HS-5 (cell line): ENCODE measurements around the gene CARD19.
A peak's percentile ranks its signal among the peaks of the same experiment; 100 is the strongest.
"Not testable (repeated sequence)": the region's sequence is repeated elsewhere in the genome, so short reads cannot be mapped to it uniquely, and the experiment has no call there.

ENCODE experiments used
- DNase-seq: peaks from one replicate; pipeline ENCODE4 v3.0.0-alpha.2; 2012; ENCODE audit warnings: low read depth

The CARD19 gene

DNA sequence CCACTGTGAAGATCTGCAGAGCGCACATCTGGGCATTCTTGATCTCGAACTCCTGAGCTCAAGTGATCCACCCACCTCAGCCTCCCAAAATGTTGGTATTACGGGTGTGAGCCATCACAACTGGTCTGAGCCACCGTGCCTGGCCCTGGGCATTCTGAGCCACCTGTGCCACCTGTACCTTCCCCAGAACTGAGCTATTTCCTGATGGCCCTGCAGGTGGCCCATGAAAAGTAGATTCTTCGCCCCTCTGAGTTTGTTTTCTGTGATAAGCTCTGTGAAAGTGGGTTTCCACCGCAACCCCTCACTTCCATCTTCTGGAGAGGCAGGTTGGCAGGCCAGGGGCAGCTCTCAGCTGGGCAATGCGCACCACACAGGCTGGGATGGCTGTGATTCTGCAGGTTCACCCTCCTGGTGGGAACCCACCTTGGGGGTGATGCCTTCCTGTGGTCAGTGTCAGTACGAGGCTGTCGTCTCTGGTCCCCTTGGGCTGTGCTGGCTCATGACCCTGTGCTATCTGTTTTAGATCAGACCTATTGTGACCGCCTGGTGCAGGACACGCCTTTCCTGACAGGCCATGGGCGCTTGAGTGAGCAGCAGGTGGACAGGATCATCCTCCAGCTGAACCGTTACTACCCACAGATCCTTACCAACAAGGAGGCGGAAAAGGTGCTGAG is 11.3 kb downstream of the CARD19 start:
- DNase-seq = no peak

GRCh38 chr9:93107825-93108161 is 11.8 kb downstream of the CARD19 start:
- DNase-seq = no peak

DNA sequence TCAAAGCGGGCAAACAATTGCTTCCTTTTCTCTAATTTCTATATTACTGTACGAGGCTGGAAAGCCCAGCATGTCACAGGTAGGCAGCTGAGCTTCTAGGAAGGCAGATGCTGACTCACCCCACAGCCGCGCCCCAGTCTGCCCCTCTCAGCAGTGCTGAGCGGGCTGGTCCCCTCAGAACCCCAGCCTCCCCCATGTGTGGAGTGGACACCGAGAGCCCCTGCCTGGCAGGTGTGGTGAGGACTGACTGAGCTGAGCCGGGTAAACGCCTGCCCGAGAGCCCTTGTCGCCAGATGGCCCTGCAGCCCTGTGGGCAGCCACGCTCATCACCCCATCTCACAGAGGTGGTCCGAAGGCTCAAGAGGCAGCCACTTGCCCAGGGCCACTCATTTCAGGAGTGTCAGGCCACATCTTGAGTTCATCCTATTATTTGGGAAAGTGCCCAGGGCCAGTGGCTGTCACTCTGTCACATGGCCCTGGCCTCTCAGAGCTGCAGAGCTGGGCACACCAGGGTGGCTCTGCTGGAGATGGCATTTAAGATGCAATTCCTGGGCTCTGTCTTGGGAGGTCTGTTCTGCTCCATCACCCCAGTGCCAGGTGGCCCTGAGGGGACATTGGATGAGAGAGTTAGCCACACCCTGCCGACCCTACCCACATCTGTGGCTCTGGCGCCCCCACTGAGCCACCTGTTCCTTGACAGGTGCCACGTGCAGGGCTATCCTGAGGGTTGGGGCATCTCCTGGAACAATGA is 12.4 kb downstream of the CARD19 start:
- no peak for DNase-seq

DNA sequence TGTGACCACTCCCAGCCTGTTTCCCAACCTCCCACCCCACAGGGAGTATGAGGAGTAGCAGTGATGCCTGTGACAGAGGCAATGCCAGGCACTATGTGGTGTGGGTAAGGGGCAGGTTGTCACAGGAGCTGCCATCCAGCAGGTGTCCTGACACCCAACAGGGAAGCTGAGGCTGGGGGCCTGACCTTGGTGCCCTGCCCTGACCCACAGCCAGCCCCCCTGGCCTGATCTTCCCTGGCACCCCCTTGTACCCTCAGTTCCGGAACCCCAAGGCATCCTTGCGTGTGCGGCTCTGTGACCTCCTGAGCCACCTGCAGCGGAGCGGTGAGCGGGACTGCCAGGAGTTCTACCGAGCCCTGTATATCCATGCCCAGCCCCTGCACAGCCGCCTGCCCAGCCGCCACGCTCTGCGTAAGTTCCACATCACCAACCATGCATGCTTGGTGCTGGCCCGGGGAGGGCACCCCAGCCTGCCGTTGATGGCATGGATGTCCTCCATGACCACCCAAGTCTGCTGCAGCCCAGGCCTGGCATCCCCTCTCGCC is 14.4 kb downstream of the CARD19 start:
- no peak for DNase-seq

DNA sequence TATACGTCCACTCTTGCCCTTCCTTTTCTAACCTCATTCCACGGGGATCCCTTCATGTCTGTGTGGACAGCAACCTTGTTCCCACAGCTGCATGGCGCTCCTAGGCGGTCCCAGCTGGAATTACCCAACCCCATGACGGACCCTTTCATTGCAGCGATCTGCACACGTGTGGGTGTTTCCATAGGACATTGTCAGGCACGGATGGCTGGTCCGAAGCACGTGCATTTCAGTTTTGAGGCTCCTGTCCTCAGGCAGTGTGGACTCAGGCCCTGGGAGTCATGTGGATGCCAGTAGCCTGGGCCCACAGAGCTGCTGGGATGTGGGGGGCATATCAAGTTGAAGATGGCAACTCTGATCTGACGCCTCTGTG is 15.0 kb downstream of the CARD19 start:
- no peak for DNase-seq

DNA sequence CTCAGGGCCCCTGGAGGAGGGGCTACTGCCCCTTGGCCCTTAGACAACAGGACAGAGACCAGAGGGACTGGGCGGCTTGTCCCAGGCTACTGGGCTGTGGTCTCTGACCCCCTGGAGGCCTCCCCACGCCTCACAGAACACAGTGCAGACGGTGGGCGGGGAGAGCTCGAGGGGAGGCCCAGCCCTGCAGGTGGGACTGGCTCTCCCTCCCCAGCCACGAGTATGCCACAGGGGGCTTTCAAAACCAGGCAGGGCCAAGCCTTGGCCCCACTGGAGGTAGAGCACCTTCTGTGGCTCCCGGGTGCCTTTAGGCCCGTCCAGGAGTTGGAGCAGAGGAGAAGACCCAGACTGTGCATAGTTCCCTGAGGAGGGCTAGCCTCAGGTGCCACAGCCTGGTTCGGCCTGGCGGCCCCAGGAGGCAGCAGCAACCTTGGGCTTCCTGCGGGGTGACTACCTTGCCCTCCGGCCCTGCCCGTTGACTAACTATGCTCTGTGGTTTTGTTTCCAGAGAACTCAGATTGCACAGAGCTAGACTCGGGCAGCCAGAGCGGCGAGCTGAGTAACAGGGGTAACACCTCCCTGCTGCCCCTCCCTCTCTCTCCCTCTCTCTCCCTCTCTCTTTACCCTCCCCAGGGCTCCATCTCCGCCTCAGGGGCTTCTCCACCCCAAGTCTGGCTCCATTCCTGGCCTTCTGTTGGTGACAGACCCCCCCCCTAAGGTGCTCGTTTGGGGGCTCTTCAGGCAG is 15.5 kb downstream of the CARD19 start:
- DNase-seq = no peak

DNA sequence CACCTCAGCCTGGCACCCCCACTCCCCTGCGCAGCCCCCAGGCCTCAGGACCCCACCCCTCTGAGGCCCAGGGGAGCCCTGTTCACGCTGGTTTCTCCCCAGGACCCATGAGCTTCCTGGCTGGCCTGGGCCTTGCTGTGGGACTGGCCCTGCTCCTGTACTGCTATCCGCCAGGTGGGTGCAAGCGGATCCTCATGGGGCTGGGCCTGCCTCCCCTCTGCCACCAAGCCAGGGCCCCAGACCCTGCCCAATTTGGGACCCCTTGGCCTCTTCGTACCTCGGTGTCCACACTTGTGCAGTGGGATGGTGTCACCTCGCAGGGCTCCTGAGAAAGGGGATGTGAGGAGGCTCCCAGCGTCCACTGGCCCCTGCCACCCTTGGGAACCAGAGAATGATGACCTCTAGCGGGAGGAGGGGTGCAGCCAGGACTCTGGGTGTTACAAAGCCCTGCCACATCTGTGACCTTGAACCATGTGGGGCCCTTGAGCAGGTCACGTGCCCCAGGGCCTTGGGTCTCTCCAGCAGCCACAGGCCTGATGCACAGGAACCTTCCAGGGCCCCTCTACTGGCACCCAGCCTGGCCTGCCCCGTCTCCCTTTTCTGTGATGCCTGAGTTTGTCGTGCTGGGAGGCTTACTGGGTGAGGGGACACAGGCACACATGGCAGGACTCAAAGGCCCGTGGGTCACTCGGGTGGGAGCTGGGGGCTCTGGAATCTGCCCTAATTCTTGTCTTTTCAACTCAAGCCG is 16.3 kb downstream of the CARD19 start:
- no peak for DNase-seq

GRCh38 chr9:93112864-93113389 is 16.9 kb downstream of the CARD19 start:
- no peak for DNase-seq

DNA sequence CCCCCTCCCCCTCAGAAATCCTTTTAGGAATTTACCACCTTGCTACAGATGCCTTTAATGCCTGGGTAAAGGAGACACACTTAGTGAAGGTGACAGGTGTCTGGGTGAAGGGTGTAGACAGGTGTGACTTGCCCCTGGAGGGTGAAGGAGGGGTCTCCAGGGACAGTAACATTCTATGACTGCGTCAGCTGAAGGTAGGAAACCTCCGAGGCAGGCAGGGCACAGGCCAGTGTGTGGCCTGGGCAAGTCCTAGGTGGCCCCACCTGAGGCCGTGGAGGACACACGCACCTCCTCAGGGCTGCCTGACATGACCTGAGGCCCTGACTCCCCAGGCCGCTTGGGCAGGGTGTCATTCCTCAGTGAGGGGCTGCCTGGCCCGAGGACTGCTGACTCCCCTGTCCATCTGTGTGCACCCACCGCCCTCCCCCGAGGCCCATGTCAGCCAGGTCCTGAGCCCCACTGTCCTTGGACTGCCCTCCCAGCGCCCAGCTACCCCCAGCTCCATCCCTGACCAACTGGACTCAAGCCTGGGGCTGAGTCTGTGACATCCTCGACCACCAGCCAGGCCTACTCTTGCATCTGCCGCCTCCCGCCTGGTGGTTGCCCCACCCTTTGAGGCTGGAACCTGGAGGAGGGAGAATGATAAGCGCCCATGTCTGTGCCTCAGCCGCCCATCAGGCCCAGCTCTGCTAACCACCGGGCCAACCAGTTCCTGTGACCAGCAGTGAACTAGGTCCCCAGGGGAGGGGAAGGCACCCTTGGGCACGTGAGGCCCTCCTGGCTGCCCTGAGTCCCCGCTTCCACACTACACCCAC is 18.4 kb downstream of the CARD19 start:
- DNase-seq = no peak

GRCh38 chr9:93114984-93115335 is 18.9 kb downstream of the CARD19 start:
- no peak for DNase-seq

- no peak for DNase-seq
Observed at GRCh38 chr9:93115486-93116071, 19.6 kb downstream of the CARD19 start.

GRCh38 chr9:93116072-93116961 is 20.3 kb downstream of the CARD19 start:
- DNase-seq = no peak

DNA sequence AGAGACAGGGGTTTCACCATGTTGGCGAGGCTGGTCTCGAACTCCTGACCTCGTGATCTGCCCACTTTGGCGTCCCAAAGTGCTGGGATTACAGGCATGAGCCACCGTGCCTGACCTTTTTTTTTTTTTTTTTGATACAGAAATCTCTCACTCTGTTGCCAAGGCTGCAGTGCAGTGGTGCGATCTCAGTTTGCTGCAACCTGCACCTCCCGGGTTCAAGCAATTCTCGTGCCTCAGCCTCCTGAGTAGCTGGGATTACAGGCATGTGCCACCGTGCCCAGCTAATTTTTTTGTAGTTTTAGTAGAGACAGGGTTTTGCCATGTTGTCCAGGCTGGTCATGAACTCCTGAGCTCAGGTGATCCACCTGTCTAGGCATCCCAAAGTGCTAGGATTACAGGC is 21.5 kb downstream of the CARD19 start:
- not testable (repeated sequence) for DNase-seq

DNA sequence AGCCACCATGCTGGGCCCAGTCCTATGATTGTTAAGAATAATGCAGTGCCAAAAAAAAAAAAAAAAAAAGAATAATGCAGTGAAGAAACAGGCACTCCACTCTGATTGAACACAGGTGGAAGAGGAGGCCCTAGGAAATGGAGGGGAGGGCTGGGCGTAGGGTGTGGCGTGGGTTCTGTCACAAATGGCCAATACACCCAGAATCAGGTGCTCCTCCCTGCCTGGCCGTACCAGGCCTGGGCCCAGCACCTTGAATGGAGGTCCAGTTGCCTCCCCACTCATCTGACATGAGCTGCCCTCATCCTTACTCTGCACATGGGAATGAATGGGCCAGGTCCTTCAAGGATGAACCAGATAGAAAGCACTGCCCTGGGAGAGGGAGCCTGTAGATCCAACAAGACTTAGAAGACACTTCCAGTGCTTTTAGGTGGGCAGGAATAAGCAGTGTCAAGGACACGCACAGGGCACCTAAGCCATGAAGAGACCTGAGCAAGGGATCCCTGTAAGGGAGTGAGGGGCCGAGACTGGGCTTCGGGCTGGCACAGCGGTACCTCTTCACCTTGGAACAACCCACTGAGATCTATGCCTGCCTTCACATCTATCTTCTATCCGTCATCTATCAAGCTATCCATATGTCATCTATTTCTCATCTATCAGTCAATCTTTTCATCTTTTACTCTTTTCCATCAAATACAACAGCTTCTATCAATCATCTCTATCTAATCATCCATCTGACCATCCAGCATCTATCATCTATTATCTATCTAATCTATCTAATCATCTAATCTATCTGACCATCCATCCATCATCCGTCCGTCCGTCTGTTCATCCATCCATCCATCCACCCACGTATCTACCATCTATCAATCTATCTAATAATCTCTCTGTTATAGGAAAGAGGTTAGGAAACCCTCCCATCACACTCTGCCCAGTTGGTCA is 22.2 kb downstream of the CARD19 start:
- no peak for DNase-seq

- no peak for DNase-seq
Observed at GRCh38 chr9:93118863-93119702, 23.1 kb downstream of the CARD19 start.

DNA sequence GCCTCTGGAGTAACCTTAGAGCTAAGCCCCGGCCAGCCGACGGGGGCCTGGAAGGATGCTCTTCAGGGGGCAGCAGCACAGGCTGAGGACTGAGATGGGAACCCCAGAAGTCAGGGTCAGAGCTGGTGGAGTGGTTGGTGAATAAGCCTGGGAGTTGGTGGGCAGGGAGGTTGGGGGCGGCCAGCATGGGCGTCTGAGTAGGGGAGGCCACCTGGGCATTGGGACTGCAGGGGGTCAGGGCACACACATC is 23.6 kb downstream of the CARD19 start:
- no peak for DNase-seq

DNA sequence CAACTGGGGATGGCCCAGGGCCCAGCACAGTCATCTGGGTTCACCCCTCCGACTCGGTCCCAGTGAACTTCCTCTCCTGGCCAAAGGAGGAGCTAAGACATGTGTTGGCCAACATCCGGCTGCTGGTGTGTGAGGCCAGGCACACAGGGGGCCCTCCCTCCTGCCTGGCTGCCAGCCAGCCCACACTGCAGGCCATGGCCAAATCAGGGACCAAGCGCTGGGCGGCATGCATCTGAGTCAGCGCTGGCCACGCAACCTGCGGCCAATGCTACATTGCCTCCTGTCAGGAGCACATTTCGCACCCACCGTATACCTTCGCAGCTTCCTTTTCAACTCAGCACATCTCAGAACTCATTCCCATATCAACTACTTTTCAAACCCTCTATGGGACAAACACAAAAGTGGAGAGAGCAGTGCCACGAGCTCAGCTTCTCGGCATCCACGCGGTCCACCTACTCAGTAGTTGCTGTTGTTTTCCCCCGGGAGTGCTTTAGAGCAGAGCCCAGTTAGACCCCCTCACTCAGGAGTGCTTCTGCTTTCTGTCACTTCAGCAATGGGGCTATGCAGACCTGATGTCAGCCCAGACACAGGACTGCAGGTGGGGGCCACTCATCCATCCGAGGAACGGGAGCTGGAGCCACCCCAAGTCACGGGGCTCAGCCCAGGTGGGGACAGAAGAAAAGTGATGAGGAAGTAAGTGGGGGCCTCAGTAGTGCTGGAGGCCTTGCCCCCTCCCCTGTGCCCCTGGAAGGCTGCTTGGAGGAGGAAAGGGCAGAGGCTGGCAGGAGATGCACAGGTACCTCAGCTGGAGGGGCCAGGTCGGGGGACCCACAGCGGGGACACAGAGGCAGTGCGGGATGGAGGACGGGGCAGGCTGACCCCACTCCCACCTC is 24.2 kb downstream of the CARD19 start:
- peak; percentile 80 for DNase-seq
